ENCODE measurements around the gene MLIP. TPM values are rescaled to one million over a fixed set of nuclear protein-coding genes. Genes with fewer than 3 reads are reported as not detected.

The MLIP gene
- total and polyA plus RNA-seq, 2 experiments from 2014 or later = not detected

DNA sequence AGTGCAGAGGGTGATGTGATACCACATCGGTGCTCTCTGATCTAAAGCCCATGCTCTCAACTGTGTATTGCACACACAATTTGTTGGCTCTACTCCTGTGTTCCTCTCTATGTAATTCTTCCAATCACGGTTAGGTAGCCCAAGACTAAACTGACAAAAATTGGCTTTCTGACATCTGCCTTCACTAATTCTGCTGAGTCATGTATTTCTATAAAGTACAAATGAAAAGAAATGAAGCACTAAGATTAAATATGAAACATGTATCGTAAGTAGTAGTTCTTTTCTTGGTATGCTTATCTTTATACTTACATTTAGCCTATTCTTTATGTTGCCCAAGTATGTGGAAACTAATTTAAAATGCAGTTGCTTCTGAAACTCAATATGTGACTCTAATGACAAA lies 7.7 kb upstream of the MLIP start:
- Histone ChIP-seq H3K9me2 (ENCODE audit: insufficient read depth) (no peaks in the 10 kb centered on the region), H3K79me2 (replicated peaks; ENCODE audit: insufficient read depth) (no peaks in the 10 kb centered on the region), H3K4me2 (no peak overlapping the region), H3K27me3 (ENCODE audit: insufficient read depth) (no peaks in the 10 kb centered on the region), H3K4me1 (ENCODE audit: insufficient read depth) (no peaks in the 10 kb centered on the region), H3K36me3 (ENCODE audit: insufficient read depth) (no peaks in the 10 kb centered on the region), H3K4me3 (no peak overlapping the region), H2AFZ (no peak overlapping the region), H4K20me1 (replicated peaks; ENCODE audit: insufficient read depth) (no peaks in the 10 kb centered on the region), H3K27ac (ENCODE audit: low read depth) (no peak overlapping the region), H3F3A (replicated peaks; ENCODE audit: low read depth) (no peaks in the 10 kb centered on the region)
- Mint-ChIP-seq H3K27ac (peak overlapping the region; percentile 53), H3K4me3 (no peak overlapping the region), H3K4me1 (peaks cover 6% of the 10 kb centered on the region; the same call in 2 of the 3 replicates), H3K36me3 (ENCODE audit: low read depth) (no peaks in the 10 kb centered on the region), H3K9me3 (no peaks in the 10 kb centered on the region), H3K27me3 (ENCODE audit: insufficient read depth, low read depth, poor library complexity) (no peaks in the 10 kb centered on the region)
- TF ChIP-seq STAT1 (IDR thresholded peaks at IDR 0.05; ENCODE audit: unreplicated experiment) (no peak), EZH2 (IDR thresholded peaks at IDR 0.05; ENCODE audit: low read depth, unreplicated experiment) (no peak), CTCF (conservative IDR thresholded peaks at IDR 0.05; ENCODE audit: low read depth in 2 of 2) (no peak), CREB1 (CRISPR knock-in tag; IDR thresholded peaks at IDR 0.05; ENCODE audit: low read depth) (no peak)
- DNase-seq (ENCODE audit: low spot score) = no peak
- ATAC-seq = no peak

- Mint-ChIP-seq H3K27me3 (ENCODE audit: insufficient read depth, low read depth, poor library complexity) (no peaks in the 10 kb centered on the region), H3K4me3 (no peak overlapping the region), H3K36me3 (ENCODE audit: low read depth) (no peaks in the 10 kb centered on the region), H3K27ac (no peak overlapping the region), H3K9me3 (no peaks in the 10 kb centered on the region), H3K4me1 (peaks cover 12% of the 10 kb centered on the region)
- Histone ChIP-seq H3K79me2 (replicated peaks; ENCODE audit: insufficient read depth) (no peaks in the 10 kb centered on the region), H3F3A (replicated peaks; ENCODE audit: low read depth) (no peaks in the 10 kb centered on the region), H3K4me2 (no peak overlapping the region), H3K27ac (ENCODE audit: low read depth) (no peak overlapping the region), H3K9me2 (ENCODE audit: insufficient read depth) (no peaks in the 10 kb centered on the region), H3K4me3 (no peak overlapping the region), H4K20me1 (replicated peaks; ENCODE audit: insufficient read depth) (no peaks in the 10 kb centered on the region), H3K4me1 (ENCODE audit: insufficient read depth) (no peaks in the 10 kb centered on the region), H3K27me3 (ENCODE audit: insufficient read depth) (no peaks in the 10 kb centered on the region), H3K36me3 (ENCODE audit: insufficient read depth) (no peaks in the 10 kb centered on the region), H2AFZ (no peak overlapping the region)
- DNase-seq (ENCODE audit: low spot score) (no peak), ATAC-seq (no peak)
- TF ChIP-seq EZH2phosphoT487 (IDR thresholded peaks at IDR 0.05; ENCODE audit: unreplicated experiment) (no peak), ZNF462 (CRISPR knock-in tag; IDR thresholded peaks at IDR 0.05) (no peak), POLR2AphosphoS5 (IDR thresholded peaks at IDR 0.05; ENCODE audit: low read depth) (no peak), ETS1 (IDR thresholded peaks at IDR 0.05) (no peak), REST (IDR thresholded peaks at IDR 0.05; ENCODE audit: unreplicated experiment) (no peak), STAT1 (IDR thresholded peaks at IDR 0.05; ENCODE audit: unreplicated experiment) (no peak), JUNB (IDR thresholded peaks at IDR 0.05; ENCODE audit: unreplicated experiment) (no peak), CREB1 (CRISPR knock-in tag; IDR thresholded peaks at IDR 0.05; ENCODE audit: low read depth) (no peak)
Measured at GRCh38 chr6:54106727-54107126, 4.5 kb upstream of the MLIP start.
